Measurements from ENCODE around the gene ATPAF1.

The ATPAF1 gene

DNA sequence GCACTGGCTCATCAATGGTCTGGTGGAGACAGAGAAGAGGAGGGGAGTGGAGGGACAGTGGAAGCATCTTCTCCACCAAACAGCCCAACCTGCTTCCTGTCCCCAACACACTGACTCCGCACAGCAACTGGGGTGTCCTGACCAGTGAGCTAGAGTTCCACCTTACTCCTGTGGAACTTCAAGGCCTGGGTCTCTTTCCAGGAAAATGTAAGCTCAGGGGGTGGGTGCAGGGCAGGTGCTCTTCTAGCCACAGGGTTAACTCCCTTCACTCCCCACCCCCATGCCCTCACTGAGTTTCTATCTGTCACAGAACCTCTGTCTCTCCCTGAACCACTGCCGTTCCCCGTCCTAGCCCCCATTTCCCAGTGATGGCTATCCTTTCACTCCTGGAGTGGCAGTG, 52.4 kb downstream of the ATPAF1 start:
- no peak for DNase-seq (ENCODE audit: low spot score)

DNA sequence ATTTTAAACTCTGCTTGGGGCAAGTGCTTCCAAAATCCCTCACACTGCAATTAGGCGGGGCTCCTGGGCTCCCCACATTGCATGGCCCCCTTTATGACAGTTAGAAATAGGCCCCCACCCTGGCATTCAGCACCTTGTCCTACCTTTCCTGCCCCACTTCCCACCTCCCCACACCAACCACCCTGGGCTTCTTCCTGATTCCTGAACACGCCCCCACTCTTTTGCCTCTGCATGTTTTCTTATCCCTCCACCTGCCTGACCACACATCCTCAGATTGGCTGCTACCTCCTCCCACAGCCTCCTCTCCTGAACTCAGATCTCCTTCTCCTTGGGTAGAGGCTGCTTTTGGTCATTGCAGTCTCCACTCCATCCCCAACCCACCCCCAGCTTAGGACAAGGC, 53.1 kb downstream of the ATPAF1 start:
- no peak for DNase-seq (ENCODE audit: low spot score)

- no peak for DNase-seq (ENCODE audit: low spot score)
Observed at GRCh38 chr1:46614604-46614984, 53.6 kb downstream of the ATPAF1 start.

- DNase-seq (ENCODE audit: low spot score) = no peak
Observed at GRCh38 chr1:46613661-46614603, 54.2 kb downstream of the ATPAF1 start.

- no peak for DNase-seq (ENCODE audit: low spot score)
Observed at GRCh38 chr1:46612937-46613660, 55.1 kb downstream of the ATPAF1 start.

- no peak for DNase-seq (ENCODE audit: low spot score)
Observed at GRCh38 chr1:46611691-46612221, 56.4 kb downstream of the ATPAF1 start.

GRCh38 chr1:46607345-46608130, 60.6 kb downstream of the ATPAF1 start:
- DNase-seq (ENCODE audit: low spot score) = no peak

GRCh38 chr1:46606255-46606965, 61.8 kb downstream of the ATPAF1 start:
- DNase-seq (ENCODE audit: low spot score) = no peak

- DNase-seq (ENCODE audit: low spot score) = no peak
Observed at GRCh38 chr1:46605232-46605631, 62.9 kb downstream of the ATPAF1 start.

DNA sequence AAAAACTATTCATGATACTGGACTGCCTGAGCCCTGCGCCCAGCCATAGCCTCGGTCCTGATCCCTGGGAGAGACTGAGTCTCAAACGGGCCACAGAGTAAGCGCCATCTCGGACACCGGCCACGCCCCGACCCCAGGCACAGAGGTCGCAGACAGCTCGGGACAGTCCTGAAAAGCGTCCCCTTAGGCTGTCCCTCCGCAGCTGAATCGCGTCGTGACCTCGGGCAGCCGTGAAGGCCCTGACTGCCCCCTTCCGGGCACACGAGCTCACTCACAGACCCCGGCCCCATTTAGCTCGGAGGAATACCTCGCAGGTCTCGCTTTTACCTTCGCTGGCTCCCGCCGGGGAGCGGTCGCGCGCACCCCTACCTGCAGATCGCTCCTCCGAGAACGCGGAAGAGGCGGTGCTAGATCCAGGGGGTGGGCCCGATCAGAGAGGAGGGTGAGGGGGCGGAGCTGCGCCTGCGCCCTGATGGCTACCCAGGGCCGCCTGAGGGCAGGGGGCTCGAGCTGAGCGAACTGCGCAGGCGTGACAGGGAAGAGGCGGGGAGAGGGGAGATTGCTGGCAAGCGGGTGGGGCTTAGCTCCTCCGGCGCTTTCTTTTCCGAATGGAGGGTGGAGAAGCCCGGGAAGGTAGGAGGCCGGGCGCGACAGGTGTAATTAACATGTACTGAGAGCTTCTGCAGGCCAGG, 64.2 kb downstream of the ATPAF1 start, which contains the start of gene MKNK1:
TSS of gene MKNK1 (minus strand) at position 411 of the 692 bp plus-strand sequence. CDS start 20,941 bp downstream, outside the sequence.
- peak; percentile 95 for DNase-seq (ENCODE audit: low spot score)

GRCh38 chr1:46603481-46603857, 64.7 kb downstream of the ATPAF1 start:
- no peak for DNase-seq (ENCODE audit: low spot score)

- no peak for DNase-seq (ENCODE audit: low spot score)
Observed at GRCh38 chr1:46601257-46602007, 66.7 kb downstream of the ATPAF1 start.

GRCh38 chr1:46599059-46599970, 68.8 kb downstream of the ATPAF1 start:
- DNase-seq (ENCODE audit: low spot score) = no peak

GRCh38 chr1:46596846-46597245, 71.3 kb downstream of the ATPAF1 start:
- DNase-seq (ENCODE audit: low spot score) = no peak

DNA sequence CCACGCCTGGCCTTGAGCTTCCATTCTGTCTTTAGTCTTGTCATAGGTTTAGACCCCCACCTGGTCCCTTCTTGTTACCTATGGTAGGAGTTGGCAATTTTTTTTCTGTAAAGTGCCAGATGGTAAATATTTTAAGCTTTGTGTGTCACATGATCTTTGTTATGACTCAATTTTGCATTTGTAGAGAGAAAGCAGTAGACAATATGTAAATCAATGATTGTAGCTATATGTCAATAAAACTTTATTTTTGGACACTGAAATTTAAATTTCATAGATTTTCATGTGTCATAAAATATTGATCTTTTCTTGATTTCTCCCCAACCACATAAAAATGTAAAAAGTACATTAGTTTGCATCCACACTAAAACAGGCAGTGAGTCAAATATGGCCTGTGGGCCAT, 72.1 kb downstream of the ATPAF1 start:
- no peak for DNase-seq (ENCODE audit: low spot score)

GRCh38 chr1:46595127-46595526, 73.0 kb downstream of the ATPAF1 start:
- DNase-seq (ENCODE audit: low spot score) = no peak

DNA sequence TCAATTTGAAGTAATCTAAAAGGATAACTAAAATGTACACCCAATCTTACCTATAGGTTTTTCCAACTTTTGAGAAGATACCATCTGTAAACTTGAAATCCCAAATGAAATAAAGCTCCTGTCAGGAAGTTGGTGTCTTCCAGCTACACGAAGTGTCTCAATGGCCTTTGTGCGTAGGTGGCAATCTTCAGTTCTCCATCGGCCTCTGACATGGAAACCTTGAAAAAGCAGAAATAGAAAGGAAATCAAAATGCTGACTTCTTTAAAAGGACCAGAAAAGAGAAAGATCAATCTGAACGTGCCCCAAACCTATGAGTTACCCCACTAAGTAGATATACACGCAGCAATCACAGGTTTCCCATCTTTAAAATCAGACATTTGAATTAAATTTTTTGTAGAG, 74.1 kb downstream of the ATPAF1 start:
- no peak for DNase-seq (ENCODE audit: low spot score)

DNA sequence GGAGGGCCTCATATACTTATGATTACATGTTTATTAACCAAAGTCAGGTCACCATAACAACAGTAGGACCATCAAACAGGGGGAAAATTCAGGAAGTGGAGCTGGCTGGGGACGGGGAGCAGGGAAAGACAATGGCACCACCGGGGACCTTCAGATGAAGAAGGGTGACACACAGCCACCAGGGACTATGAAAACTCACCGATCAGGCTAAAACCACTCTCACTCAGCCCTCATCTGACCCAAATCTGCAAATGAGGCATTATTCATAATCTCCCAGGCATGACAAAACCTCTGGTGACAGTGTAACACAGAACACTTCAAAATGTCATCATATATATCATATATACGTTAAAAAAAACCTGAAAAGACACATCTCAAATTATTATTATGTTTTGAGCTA, 75.3 kb downstream of the ATPAF1 start:
- DNase-seq (ENCODE audit: low spot score) = no peak

- DNase-seq (ENCODE audit: low spot score) = no peak
Observed at GRCh38 chr1:46589529-46589928, 78.6 kb downstream of the ATPAF1 start.

Data from kidney capillary endothelial cell (primary cell).